Right lobe of liver (tissue), 6 donors: Measurements from ENCODE around the gene TMEM74B. TPM values are rescaled to one million over a fixed set of nuclear protein-coding genes. Genes with fewer than 3 reads are reported as not detected.

Experiments used
- ATAC-seq, 4 donors: fragments of 200-7000 bp; cut with Tn5 transposase; one replicate each; pipeline ENCODE4 v1.9.1; 2020; ENCODE audit warnings: mild to moderate bottlenecking in 4 of 4, moderate library complexity in 4 of 4
- DNase-seq, 3 donors: peaks; one replicate each; pipeline ENCODE4 v3.0.0-alpha.2; 2020
- H3K27ac ChIP-seq, 3 donors: fragments of 200-600 bp; one replicate each; pipeline ENCODE4 v1.8.0; 2022
- H3K27me3 ChIP-seq, 2 donors: fragments of 200-600 bp; one replicate each; pipeline ENCODE4 v1.8.0; 2022
- H3K36me3 ChIP-seq, 4 donors: fragments of 200-600 bp; sonication (generic) in 1 of 4; one replicate each; pipeline versions ENCODE4 v1.5.1 to v1.8.0; 2017 to 2022; ENCODE audit warnings: control low read depth in 1 of 4
- H3K4me1 ChIP-seq, 4 donors: fragments of 200-600 bp; sonication (generic) in 1 of 4; one replicate each; pipeline versions ENCODE4 v1.5.1 to v1.8.0; 2017 to 2022; ENCODE audit warnings: control low read depth in 1 of 4
- H3K4me3 ChIP-seq, 3 donors: fragments of 200-600 bp; one replicate each; pipeline ENCODE4 v1.8.0; 2022
- H3K9me3 ChIP-seq, 4 donors: fragments of 200-600 bp; sonication (generic) in 1 of 4; one replicate each; pipeline versions ENCODE4 v1.5.1 to v1.8.0; 2017 to 2022; ENCODE audit warnings: control low read depth in 1 of 4
- POLR2A ChIP-seq: fragments of 450-650 bp; IDR thresholded peaks from one replicate; pipeline ENCODE4 v1.6.1; 2017; ENCODE audit warnings: antibody characterized with exemption, mild to moderate bottlenecking
- WGBS: methylation state at CpG from one replicate; pipeline ENCODE4 v1.1.6; 2018; ENCODE audit warnings: low coverage, low lambda C conversion rate; ENCODE audit not compliant: insufficient coverage; ENCODE audit errors: missing lambda C conversion rate; 5-methylcytosine and 5-hydroxymethylcytosine counted together
- intact Hi-C, 2 donors: fragments of 100-400 bp; cut with DNase I; formaldehyde crosslinking; loops; one replicate each; pipeline versions ENCODE4 v1.11.2 to v1.14.1; 2022
- total RNA-seq, 6 experiments: library from RNA; depleted of rRNA in 2 of 6; stranded (reverse); fragments of >200 nt in 2 of 6; fragmentation: NEBNext Ultra II Directional in 3 of 6; extraction: Animal tissue kit (Norgen Biotek cat#: 25700) in 3 of 6; gene quantifications; one replicate each; pipeline versions ENCODE4 v1.1.0 to v1.2.4, GENCODE V29; 2016 to 2023
- TF ChIP-seq, protein P1 (sequence below), 4 donors: fragments of 200-600 bp in 3 of 4; fragments of 450-650 bp in 1 of 4; IDR thresholded peaks; one replicate each; pipeline versions ENCODE4 v1.5.1 to v1.8.0; 2016 to 2022; ENCODE audit warnings: antibody characterized with exemption in 4 of 4, mild to moderate bottlenecking in 2 of 4
- donor health status: DM: no; HTN: yes; CAD: no.
- donor health status: DM: no; HTN: no; CAD: no.
- donor health status: DM: no; HTN: no; CAD: no.
- donor health status: DM: no; HTN: yes; CAD: no.
- donor health status: DM: no; HTN: yes; CAD: no.

TMEM74B gene
- total RNA-seq, 6 experiments from 2014 or later = 0.37 to 2.8 (median 1.8) TPM

DNA sequence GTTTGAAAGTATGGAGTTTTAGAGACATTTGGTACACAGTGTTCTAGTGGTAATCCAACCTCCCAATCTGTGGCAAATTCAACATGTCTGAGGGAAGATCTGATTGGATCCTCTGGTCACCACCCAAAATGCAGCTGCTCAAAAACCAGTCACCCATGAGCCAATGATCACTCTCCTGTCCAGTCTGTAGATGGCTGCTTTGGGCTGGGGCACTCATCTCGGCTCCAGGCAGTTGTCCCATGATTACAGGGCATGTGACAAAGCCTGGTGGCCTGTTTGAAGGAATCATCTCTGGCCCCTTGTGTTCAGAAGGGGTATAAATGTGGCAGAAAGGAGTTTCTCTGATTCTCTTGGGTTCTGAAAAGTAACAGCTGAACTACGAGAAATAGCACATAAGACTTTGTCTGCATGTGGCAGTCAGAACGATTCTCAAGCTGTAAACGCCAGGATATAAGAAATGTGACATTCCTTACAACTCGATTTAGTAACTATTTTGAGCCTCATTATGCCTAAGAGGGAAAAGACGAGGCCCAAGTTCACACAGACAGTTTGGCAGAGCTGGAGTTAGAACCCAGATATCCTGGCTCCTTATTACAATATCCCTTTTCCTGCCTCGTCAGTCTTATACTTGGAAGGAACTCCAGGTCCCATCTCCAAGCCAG lies 14.6 kb upstream of the TMEM74B start:
- intact Hi-C loops = no loop called here
- ATAC-seq (no peak), DNase-seq (no peak)
- no peak for TF ChIP-seq POLR2A
- TF ChIP-seq, protein P1, sequence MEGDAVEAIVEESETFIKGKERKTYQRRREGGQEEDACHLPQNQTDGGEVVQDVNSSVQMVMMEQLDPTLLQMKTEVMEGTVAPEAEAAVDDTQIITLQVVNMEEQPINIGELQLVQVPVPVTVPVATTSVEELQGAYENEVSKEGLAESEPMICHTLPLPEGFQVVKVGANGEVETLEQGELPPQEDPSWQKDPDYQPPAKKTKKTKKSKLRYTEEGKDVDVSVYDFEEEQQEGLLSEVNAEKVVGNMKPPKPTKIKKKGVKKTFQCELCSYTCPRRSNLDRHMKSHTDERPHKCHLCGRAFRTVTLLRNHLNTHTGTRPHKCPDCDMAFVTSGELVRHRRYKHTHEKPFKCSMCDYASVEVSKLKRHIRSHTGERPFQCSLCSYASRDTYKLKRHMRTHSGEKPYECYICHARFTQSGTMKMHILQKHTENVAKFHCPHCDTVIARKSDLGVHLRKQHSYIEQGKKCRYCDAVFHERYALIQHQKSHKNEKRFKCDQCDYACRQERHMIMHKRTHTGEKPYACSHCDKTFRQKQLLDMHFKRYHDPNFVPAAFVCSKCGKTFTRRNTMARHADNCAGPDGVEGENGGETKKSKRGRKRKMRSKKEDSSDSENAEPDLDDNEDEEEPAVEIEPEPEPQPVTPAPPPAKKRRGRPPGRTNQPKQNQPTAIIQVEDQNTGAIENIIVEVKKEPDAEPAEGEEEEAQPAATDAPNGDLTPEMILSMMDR (IDR thresholded peaks at IDR 0.05) = no peak
- Histone ChIP-seq H3K27ac (no peak overlapping the region), H3K9me3 (no peaks in the 10 kb centered on the region), H3K27me3 (no peaks in the 10 kb centered on the region), H3K4me1 (no peaks in the 10 kb centered on the region), H3K36me3 (no peaks in the 10 kb centered on the region), H3K4me3 (no peak overlapping the region)
- 65% methylated on average over 6 of the region's 7 CpGs for WGBS

DNA sequence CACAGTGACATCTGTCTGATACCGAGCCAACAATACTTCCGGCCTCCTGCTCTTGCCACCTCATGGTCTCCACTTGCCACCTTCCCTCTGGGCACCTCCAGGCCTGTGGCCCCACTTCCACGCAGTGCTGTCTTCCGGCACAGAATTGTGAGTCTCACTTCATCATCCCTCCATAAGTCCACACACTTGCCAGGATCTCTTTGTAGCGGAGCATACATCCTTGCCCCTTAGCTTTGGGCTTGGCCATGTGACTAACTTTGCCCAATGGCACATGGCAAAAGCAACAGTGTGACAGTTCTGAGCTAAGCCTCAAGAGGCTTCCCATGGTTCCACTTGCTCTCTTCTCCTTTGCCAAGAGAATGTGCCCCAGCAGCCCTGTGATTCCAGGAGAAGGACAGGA lies 14.0 kb upstream of the TMEM74B start:
- TF ChIP-seq, protein P1 (IDR thresholded peaks at IDR 0.05) = no peak
- TF ChIP-seq POLR2A = no peak
- H3K9me3 ChIP-seq = no peaks in the 10 kb centered on the region
- H3K4me3 ChIP-seq = no peak overlapping the region
- 92% methylated on average over 5 of the region's 5 CpGs for WGBS
- intact Hi-C loops = no loop called here
- DNase-seq (no peak), ATAC-seq (no peak)
- H3K4me1 ChIP-seq = no peaks in the 10 kb centered on the region
- no peaks in the 10 kb centered on the region for H3K27me3 ChIP-seq
- H3K27ac ChIP-seq = no peak overlapping the region
- no peaks in the 10 kb centered on the region for H3K36me3 ChIP-seq

DNA sequence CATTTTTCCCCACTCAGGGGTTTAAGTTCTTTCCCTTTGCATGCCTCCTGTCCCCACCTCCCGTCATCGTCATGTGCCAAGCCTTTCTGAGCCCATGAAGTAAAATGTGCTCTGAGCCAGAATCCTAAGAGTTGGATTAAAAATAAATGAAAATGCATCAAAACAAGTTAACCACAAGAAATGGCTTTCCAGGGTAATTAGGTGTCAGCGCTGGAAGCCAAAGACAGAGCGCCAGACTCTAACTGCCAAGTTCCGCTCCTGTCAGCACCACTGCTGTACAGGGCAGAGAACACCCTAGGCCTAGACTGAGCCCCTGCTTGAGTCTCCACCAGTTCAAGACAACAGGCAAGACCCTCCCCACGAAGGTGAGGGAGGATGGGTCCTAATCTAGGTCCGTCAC lies 13.0 kb upstream of the TMEM74B start:
- WGBS = 76% methylated on average over 7 of the region's 7 CpGs
- DNase-seq (no peak), ATAC-seq (no peak)
- Histone ChIP-seq H3K4me3 (no peak overlapping the region), H3K27me3 (no peaks in the 10 kb centered on the region), H3K27ac (no peak overlapping the region), H3K9me3 (no peaks in the 10 kb centered on the region), H3K36me3 (no peaks in the 10 kb centered on the region), H3K4me1 (no peaks in the 10 kb centered on the region)
- no peak for TF ChIP-seq POLR2A
- TF ChIP-seq, protein P1 (IDR thresholded peaks at IDR 0.05) = no peak
- intact Hi-C loops = no loop called here

DNA sequence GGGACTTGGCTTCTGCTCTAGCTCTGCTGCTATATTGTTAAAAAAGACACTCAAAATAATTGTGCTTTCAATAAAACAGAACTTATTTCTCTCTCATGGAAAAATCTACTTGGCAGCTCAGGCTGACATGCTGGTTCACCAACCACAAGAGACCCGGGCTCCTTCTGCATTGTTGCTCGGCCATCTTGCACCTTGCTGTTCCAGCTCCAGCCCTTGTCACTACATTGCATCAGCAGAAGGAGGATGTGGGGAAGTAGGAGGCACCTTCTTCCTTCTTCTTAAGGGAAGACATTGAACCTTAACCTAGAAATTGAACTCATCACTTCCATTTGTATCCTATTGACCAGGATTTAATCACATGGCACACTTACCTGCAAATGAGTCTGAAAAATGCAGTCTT lies 11.9 kb upstream of the TMEM74B start:
- WGBS = 64% methylated on average over 2 of the region's 2 CpGs
- TF ChIP-seq, protein P1 (IDR thresholded peaks at IDR 0.05) = no peak
- no peak for TF ChIP-seq POLR2A
- no peak for ATAC-seq
- H3K9me3 ChIP-seq = no peaks in the 10 kb centered on the region
- H3K36me3 ChIP-seq = no peaks in the 10 kb centered on the region
- intact Hi-C loops = no loop called here
- H3K4me1 ChIP-seq = no peaks in the 10 kb centered on the region
- no peak overlapping the region for H3K27ac ChIP-seq
- DNase-seq = no peak
- H3K4me3 ChIP-seq = no peak overlapping the region
- H3K27me3 ChIP-seq = no peaks in the 10 kb centered on the region

DNA sequence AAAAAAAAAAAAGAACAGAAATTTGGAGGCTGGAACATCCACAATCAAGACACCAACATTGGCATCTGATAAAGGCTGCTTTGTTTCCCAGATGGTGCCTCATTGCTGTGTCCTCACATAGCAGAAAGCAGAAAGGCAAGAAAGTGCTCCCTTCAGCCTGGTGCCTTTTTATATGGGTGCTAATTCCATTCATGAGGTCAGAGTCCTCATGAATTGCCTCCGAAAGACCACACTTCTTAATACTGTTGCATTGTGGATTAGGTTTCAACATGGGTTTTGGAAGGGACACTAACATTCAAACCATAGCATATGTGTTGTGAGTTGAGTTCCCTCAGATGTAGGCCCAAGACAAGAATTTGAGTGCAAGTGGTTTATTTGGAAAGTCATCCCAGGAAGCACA lies 10.4 kb upstream of the TMEM74B start:
- no peaks in the 10 kb centered on the region for H3K4me1 ChIP-seq
- no peaks in the 10 kb centered on the region for H3K27me3 ChIP-seq
- 63% methylated on average over 1 of the region's 1 CpG for WGBS
- H3K4me3 ChIP-seq = no peak overlapping the region
- H3K9me3 ChIP-seq = no peaks in the 10 kb centered on the region
- no peak for DNase-seq
- no peaks in the 10 kb centered on the region for H3K36me3 ChIP-seq
- intact Hi-C loops = no loop called here
- H3K27ac ChIP-seq = no peak overlapping the region
- ATAC-seq = no peak
- TF ChIP-seq, protein P1 (IDR thresholded peaks at IDR 0.05) = no peak
- TF ChIP-seq POLR2A = no peak
